HPDE6-E6E7 (cell line): ENCODE results near the gene CCDC83.

Experiments
- DNase-seq: peaks from one replicate; pipeline ENCODE4 v3.0.0; 2011; ENCODE audit warnings: missing footprints; ENCODE audit errors: extremely low spot score

The CCDC83 gene

DNA sequence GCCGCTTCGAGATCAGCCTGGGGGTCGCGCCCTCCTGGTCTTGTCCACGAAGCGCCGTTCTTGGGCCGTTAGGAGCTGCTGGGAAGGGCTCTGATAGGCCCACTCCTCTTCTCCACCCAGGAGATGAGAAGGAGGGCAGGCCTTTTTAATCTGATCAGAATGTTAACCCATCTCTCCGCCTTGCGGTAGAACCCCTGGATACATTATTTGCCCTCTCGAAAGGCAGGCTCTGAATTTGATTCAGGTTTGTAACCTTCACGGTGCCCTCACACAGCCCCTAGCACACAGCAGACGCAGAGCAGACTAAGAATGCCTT lies at the start of gene CCDC83:
TSS of gene CCDC83 (plus strand) at position 43 of the 316 bp plus-strand sequence. CDS start 9,741 bp downstream, outside the sequence.
- no peak for DNase-seq

DNA sequence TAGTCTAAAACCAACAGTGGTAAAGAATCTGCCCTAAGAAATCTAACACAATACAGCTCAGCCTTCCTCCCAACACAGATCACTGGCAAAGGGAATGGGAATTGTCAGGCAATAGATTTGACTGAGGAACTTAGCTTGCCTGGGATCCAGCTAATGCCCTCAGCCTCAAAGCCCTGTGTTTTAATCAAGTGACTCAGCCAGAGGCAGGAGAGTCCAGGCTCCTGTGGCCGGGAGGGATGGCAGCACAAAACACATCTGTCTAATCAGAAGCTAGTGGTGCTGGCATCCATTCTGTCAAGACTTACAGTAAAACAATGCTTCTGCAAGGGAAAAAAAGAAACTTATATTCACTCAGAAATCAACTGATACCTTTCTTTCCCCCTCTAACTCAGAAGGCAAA lies 49.8 kb upstream of the CCDC83 start:
- no peak for DNase-seq

DNA sequence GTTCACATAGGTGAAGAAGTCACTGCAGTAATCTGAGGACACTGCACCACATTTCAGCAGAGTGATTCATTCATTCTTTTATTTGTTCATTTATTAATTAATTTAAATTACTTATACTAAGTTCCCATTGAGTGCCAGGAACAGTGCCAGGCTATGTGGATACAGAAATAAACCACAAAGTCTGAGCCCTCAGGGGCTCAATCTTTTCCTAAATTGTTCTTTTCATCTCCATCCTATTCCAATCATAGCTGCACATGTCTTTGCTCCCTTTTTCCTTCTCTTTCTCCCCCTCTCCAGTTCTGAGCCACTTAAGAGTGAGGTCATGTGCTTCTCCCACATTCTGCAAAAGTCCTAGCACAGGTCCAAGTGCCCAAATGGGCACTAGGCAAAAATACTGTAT lies 49.2 kb upstream of the CCDC83 start:
- no peak for DNase-seq

DNA sequence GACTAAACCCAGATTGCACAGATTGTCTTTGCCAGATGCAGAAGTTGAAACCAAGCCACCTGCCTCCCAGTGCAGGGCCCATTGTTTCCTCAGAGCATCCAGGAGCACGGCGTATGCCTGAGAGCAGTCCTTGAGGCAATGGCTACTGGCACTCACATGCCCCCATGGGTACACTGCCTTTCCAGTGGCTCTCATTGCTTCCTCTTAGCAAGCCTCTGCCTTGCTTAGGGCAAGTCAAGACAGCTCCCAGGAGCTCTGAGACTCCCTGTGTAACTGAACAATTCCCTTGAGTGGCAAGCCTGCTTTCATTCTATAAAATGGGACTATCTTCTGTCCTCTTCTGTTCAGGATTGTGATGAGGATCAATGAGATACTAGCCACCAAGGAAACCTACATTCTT lies 48.3 kb upstream of the CCDC83 start:
- no peak for DNase-seq

DNA sequence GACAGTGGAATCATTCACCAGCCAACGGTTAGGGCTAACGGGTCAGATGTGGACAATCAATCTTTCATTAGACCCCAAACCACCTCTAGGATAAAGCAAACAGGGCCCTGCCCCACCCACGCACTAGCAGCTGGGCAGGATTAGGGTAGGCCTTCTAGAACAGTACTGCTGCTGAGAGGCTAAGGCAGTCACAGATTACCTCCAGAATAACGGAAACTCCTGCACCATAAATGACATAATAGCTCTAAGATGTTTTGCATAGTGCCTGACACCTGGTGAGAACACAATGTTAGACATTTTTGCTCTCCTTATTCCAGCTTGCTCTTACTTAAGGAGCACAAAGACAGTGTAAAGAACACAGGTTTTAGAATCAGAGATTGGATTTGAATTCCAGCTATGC lies 46.0 kb upstream of the CCDC83 start:
- DNase-seq, result no peak

DNA sequence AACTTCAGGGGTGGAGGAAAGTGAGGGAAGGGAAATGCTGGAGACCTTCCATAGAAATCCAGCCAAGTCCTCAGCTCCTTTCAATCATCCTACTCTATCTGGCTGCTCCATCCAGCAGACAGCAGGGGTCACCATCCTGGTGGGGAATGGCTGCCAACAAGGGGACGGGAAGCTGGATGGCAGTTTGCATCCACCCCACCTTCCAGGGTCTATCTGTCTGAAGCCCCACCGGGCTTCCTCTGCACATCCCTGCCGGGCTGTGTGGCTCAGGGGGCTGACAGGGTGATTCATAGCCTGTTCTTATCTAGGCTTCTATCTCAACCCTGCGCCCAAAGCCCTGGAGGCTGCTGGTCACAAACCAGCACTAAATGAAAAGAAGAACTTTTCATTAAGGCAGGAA lies 45.3 kb upstream of the CCDC83 start:
- no peak for DNase-seq

DNA sequence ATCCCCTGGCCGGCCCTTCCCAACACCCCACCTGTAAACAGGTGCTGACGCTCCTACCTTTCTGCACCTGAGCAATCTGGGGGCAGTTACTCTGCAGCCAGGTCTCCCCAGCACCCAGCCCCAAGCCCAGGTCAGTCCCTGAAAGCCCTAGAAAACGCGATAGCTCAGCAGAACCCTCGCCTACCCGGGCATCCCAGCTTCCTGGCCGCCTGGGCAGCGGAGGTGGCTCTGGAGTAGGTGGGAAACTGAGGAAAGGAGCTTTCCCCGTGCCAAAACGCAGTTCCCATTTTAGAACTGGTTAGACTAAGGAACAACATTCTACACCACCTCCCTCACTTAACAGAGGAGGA lies 44.7 kb upstream of the CCDC83 start:
- no peak for DNase-seq

DNA sequence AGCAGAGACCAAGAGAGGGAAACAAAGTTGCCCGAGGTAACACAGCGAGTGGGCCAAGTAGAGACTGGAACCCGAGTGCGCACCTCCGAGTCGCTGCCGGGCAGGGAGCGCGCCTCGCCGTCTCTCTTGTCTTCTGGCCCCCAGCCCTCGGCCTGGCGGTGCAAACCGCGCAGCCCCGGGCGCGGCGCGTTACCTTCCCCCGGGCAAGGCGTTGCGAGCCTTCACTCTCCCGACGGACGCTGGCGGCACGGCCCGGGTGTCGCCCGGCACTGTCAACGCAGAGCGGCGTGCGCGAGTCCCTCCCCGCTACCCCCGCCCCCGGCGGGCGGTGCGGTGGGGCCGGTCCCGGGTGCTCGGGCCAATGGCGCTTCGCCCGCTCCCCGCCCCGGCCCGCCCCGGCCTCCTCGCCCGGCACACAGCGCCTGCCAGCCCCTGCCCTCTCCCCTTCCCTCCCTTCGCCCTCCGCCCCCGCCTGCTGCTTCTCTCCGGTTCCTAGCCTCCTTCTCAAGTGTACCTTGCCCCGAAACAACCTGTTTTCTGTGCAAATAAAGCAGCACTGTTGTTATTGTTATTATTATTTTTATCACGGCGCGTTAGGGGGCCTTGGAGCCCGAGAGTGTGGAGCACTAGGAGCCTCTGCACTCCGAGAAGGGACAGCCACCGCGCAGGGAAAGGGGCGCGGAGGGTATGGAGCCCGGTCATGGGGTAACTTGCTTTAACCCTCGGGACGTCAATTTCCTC lies 44.1 kb upstream of the CCDC83 start, which contains the start of gene SYTL2:
TSS of gene SYTL2 (minus strand) at position 271 of the 741 bp plus-strand sequence. CDS start 53,416 bp downstream, outside the sequence.
- peak; percentile 60 for DNase-seq

DNA sequence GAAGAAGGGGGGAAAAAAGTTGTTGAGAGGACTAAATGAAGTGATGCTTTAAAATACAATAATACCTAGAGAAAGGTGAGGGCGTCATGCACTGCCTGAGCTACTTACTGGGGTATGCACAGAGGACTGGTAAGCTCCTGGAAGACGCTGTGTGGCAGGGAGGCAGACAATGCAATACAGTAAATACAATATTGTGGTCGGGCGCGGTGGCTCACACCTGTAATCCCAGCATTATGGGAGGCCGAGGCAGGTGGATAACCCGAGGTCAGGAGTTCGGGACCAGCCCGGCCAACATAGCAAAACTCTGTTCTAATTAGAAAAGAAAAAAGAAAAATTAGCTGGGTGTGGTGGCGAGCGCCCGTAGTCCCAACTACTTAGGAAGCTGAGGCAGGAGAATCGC lies 43.6 kb upstream of the CCDC83 start:
- no peak for DNase-seq

DNA sequence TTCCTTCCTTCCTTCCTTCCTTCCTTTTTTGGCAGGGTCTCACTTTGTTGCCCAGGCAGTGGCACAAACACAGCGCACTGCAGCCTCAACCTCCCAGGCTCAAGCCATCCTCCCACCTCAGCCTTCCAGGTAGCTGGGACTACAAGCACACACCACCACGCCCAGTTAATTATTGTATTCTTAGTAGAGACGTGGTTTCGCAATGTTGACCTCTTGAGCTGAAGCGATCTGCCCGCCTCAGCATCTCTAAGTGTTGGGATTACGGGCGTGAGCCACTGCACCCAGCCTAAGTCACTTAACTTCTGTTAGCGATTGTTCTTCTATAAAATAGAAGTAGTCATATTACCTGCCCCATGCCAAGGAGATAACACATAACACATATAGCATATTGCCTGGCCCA lies 41.5 kb upstream of the CCDC83 start:
- no peak for DNase-seq

DNA sequence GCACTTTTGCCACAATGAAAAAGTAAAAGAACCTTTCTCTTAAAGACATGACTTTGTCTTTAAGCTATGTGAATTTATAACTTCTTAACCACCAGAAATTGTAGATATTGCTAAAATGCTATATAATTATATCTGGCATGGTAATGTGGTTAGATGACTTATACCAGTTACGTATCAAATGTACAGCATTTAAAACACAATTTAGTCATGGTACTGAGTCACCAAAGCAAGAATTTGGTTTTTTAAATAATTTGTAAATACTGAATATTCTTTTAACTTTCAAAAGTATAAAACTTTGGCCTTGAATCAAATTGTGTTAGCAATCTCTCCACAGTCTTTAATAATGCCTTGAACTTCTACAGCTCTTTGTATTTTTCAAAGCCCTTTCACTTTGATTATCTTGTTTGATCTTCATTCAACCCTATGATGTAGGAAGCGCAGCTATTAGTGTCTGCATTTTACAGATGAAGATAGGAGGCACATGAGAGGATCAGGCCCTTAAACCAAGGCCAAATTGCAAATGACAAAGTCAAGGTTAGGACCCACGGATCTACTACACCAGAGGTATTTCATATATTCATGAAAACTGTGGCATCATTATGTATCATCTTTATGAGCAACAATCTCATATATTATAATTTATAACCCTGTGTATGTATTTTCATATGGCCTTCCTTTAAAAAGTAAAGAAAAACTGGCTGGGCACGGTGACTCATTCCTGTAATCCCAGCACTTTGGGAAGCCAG lies 39.8 kb upstream of the CCDC83 start:
- DNase-seq, result no peak

DNA sequence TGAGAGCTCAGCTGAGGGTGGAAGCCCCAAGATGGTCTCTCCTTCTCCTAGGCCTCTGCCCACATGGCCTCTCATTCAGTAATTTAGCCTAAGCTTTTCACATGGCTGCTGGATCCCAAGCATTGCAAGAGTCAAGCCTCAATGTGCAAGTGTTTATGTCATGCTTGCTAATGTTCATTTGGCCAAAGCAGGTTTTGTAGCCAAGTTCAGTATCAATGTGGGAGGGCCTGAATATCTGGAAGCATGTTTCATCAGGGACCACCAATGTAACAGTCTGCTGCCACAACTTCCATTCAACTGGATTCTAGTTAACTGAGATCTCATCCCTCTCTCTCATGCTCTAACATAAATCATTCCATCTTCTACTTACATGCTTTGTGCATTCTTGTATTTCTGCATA lies 35.7 kb upstream of the CCDC83 start:
- DNase-seq, result no peak

DNA sequence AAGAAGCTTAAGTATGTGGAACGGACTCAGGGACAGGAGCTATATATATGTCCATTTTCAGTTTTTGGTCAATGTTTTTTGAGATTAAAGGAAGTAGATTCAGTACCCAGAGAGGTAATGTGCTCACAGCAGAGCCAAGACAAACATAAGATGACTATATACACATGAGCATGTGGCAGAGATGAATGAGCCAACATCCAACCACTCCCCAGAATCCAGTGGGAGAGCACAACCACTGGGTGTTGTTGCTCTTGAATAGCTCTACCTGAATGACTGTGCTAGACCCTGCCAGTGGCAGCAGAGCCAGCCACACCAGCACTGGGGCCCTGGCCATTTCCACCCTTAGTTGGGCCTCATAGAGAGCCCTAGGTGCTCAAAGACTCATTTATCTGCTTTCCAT lies 33.5 kb upstream of the CCDC83 start:
- DNase-seq, result no peak

DNA sequence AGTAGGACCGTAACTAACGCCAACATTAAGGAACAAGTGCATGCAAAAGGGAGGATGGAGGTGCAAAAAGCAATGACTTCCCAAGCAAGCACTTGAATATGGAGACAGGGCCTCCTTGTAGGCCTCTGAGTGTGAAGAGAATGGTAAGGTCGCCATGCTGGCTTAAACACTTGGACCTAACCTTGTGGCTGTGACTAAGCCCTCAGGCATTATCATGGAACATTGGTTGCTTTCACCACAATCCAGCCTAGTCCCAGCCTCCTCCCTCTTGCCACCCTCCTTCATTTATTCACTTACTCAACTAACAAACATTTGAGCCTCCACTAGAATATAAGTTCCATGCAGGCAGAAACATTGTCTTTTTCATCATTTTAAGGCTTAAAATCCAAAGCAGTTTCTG lies 32.4 kb upstream of the CCDC83 start:
- no peak for DNase-seq

DNA sequence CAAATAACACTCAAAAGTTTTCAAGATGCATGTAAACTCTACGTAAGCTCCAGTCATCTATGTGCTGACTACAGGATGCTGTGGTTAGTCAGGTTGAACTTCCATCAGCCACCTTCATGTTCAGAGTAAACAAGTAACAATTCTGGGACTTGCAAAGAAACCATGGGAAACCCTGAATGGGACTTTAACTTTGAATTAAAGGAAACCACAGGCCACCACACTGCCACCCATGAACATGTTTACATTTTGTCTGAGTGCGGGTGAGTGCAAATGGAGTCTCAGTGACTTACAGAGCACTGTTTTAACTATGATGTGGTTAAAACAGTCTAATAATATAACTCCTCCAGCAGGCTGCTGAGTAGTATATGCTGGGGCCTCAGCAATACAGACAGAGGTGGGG lies 31.4 kb upstream of the CCDC83 start:
- DNase-seq, result no peak

DNA sequence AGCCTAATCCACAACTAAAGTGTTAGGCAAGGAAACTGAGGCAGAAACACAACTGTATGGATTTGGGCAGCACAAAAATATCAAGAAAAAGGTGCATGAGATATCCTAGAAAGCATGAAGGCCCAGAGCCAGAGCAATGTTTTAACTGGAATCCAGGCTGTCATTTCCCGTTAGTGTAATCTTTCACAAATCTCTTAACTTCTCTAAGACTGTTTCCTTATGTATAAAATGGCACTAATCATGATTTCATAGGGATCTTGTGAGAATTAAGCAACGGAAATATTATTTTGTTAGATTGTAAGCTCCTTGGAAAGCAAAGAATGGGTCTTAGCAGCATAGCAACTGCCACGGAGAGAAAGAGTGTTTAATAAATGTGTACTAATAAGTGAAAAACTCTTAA lies 29.6 kb upstream of the CCDC83 start:
- no peak for DNase-seq

DNA sequence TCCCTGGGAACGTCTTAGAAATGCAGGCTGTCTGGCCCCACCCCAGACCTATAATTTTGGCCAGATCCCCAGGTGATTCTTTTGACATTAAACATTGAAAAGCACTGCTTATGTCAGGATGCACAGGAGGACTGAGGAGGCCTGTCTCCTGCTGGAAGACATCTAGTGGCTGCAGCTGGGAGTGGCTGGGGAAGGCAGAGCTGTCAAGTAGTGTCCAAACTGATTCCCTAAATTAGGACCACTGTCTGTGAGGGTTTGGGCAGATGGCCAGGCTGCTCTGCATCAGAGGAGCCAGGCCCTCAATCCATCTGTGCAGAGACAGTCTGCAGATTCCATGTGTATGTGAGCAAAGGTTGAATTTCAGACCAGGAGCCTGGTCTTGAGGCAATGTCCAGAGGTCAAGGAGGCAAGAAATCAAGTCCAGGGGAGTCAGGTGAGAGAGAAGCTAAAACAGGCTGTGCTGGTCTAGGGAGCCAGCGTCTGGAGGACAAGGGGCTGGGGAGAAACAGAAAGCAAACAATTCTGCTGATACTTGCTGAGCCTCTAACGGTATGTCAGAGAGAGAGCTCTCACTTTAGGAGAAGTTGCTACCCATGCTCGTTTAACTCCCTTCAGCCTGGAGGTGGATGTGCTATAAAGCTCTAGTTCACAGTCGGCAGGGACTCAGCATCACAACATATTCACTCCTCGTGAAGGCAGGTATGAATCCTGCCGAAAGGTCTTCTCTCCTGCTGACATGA lies 28.9 kb upstream of the CCDC83 start:
- peak; percentile 58 for DNase-seq

DNA sequence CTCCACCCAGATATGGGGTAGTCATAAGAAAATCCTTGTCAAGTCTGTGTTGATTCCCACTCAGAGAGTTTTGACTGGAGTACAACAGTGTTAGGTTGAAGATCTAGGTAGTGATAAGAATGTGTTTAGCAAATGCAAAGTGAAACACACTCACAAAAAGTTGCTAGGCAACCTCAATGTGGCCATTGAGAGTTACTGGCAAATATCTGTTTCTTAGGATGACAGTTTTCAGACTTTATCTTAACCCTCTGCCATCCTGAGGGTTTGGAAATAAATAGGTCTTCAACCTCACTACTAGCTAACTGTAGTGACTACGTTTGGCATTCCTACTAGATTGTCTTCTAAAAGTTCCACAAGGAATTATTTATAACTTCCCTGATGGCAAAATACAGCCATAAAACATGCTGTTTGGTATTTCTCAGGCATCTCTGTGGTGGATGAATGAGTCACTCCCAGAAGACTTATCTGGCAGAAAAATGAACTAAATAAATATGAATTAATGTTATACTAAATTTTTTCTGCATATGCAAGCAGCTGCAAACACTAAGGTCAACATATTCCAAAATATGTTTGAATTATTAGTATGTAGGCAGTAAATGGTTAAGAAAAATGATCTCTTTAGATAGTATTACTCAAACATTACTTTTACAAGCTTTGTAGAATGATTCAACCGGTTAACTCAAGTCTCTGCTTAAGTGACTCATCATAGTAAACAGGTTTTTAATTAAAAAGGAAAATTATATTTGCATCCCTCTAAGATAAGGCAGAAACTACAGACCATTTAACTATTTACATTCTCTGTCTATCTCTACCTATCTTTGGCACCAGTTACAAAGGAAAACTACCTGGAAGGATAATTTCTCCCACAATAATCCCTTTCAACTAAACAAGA lies 27.2 kb upstream of the CCDC83 start:
- peak; percentile 64 for DNase-seq

DNA sequence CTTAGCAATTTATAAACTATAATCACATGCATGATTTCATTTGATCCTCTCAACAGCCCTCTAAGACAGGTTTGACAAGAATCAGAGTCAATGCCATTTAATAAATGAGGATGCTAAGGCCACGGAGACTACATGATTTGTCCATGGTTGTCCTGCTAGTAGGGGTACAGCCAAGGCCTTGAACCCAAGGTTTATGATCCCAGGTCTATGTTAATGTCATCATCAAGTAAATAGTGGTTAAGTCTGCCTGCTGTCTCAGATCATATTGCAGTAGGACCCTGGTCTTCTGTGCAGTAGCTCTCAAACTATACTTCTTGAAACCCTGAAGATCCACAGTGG lies 26.6 kb upstream of the CCDC83 start:
- DNase-seq, result no peak

DNA sequence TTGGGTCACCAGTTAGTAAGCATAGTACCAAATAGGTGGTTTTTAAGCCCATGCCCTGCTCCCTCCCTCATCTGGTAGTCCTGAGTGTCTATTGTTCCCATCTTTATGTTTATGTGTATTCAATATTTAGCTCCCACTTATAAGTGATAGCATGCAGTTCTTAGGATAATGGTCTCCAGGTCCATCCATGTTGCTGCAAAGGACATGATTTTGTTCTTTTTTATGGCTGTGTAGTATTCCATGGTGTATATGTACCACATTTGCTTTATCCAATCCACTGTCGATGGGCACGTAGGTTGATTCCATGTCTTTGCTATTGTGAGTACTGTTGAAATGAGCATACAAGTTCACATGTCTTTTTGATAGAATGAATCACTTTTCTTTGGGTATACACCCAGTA lies 26.0 kb upstream of the CCDC83 start:
- DNase-seq, result no peak

DNA sequence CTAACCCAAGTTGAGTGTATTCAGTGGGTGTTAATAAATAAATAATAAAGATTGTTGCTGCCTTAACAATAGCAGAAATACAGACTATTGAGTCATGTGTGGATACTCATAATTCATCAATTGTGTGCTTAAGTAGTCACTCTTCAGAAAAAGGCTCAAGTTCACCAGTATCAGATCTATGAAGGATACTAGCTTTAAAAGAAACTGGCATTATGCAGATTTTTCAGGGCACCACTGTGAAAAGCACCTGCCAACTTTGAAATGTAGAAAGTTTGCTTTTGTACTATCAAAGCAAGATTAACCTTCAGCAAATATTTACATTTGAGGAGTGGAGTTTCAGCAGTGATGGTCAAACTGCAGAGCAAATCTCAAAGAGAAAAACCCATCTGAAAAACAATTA lies 24.1 kb upstream of the CCDC83 start:
- no peak for DNase-seq

DNA sequence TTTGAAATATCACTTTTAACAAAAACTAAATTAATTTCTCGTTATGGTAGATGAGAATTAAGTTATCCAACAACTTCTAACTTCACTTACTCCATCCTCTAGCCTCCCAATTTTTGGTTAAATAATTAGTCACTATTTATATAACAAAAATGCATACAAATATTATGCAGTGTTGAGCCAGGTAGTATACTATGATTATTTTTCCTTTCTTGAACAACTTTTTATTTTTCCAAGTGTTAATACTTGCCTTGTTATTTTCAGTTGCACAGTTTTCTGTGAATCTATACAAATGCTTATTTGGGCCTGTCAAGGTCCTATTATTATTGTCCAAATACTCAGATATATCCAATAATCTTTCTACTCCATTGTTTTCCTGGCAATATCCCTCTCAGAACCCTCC lies 19.9 kb upstream of the CCDC83 start:
- no peak for DNase-seq
